Activated naive CD4-positive, alpha-beta T cell (primary cell): Measurements from ENCODE around the gene ZNF79.
A peak's percentile ranks its signal among the peaks of the same experiment; 100 is the strongest.

Experiments
- DNase-seq, 4 experiments: peaks; one replicate each; lab custom pipeline; 2025; lab: John Stamatoyannopoulos, UW

The ZNF79 gene

DNA sequence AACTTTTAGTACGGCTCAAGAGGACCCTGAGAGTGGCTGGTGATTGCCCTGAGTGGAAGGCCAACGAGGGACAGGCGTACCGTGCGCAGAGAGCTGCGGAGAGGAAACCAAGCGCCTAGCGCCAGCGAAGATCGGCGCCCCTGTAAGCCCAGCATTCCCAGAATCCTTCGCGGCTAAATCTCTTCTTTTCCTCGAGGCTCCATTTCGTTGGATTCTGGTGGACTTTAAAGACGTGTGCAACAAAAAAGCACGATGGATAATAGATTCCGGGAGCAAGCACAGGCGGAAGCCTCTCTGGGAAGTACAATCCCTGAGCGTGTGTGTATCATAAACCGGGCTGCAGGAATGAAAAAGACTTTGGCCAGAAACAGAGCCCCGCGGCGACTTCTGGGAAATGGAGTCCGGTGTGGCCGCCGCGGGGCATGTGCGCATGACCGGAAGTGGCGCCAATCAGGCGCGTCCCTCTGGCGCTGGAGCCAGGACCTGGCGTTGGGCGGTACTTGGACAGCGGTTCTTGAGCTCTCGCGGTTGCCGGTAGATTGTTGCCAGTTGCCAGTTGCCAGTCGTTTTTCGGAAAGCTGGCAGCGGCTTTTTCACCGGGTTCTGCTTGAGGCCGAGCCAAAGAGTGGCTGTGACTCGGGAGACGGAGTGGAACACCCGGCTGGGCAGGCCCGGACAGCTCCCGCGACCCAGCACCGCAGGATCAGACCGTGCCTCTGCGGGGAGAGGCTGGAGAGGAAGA, at the start of gene ZNF79:
TSS of gene ZNF79 (plus strand) at position 449 of the 742 bp plus-strand sequence. CDS start 406 bp downstream, outside the sequence.
- peak; percentile 73 to 85 (median 80) for DNase-seq

DNA sequence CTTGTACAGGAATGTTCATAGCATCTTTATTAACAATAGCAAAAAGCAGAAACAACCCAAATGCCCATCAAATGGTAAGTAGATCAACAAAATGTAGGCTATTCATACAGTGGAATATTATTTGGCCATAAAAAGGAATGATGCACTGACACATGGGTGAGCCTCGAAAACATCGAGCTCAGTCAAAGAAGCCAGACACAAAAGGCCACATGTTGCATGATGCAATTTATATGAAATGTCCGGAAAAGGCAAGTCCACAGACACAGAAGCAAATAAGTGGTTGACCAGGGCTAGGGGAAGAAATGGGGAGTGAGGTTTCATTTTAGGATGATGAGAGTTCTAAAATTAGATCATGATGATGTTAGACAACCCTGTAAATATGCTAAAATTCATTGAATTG, 43.7 kb upstream of the ZNF79 start:
- DNase-seq: no peak

DNA sequence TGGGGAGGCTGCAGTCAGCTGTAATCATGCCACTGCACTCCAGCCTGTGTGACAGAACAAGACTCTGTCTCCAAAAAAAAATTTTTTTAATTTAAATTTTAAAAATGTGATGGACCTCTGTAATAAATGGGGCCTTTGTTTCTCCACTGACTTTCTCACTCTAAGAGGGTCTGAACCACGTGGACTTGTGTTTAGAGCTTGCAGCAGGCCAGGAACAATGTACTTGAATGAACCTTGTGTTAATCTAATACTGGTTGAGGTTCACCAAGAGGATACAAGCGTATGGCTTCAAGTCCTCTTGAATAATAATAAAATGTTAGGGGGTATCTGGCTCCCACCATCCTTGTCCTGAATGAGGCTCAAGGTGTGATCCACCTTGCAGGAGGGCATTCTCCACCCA, 41.6 kb upstream of the ZNF79 start:
- no peak for DNase-seq

DNA sequence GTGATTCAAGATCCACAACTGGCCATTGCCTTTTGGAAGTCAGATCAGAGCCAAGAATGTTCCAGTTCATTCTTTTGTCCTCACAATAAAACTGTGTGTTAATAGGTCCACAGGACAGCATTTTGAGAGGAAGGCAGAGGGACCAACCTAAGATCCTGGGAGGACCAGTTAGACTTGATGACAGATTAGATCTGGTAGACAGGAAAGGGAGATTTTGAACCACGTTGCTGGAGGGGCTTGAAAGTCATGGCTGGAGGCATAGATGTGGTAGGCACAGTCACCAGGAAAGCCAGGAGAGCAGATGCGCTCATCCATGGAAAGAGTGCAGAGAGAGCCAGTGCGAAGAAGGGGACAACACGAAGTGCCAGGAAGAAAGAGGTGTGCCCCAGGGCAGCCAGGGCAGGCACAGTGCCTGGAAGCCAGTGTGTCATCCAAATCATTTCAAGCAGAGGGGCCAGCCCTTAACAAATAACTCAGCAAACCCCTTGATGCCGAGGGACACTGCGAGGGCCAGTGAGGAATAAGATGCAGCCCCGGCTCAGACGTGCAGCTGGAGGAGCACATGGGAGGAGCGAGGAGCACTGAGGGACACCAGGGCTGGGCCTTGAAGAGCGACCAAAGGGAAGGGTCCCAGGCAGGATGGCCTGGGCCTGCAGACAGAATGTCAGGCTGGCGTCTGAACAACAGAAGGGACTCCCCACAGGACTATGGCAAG, 40.0 kb upstream of the ZNF79 start:
- DNase-seq: no peak

DNA sequence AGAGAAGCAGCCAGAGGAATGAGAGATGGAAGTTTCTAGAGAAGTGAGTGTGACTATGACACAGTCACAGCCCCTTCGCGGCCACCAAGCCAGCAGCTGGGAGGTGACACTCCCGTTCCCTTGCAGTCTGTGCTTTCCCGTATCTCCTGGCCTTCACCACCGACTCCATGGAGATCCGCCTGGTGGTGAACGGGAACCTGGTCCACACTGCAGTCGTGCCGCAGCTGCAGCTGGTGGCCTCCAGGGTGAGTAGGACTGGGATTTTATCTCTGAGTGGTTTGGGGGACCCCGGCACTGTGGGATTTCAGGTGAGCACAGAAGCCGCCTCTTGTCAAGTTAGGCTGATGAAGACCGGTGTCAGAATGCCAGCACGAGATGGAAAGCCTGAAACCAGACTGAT, 39.3 kb upstream of the ZNF79 start:
- no peak for DNase-seq

DNA sequence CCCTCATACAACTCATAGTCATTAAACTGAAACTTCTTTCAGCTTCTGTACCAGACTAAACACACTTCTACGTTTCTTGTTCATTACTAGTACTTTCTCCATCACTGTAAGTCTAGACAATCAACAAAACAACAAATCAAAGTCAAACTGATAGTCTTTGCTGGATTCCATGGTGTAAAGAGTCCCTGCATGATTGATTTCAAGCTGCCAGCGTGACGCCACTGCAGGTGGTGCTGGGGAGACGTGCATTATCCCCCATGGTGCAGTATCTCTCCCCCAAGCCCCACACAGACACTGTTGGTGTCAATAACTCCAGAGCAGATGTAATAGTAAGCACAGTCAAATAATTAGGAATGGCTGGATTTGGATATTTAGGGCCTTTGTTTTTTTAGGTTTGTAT, 37.9 kb upstream of the ZNF79 start:
- no peak for DNase-seq

DNA sequence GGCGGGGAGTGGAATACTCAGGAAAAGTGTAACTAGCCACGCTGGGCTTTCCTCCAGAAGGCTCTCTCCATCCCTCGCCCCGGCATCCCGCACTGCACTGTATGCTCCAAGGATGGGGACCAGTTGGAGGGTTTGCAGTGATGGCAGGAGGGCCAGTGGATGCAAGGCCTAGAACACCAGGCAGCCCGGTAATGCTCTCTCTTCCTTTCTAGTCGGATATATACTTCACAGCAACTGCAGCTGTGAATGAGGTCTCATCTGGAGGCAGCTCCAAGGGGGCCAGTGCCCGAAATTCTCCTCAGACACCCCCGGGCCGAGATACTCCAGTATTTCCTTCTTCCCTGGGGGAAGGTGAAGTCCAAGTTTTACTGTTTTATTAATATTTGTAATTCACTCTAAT, 37.2 kb upstream of the ZNF79 start:
- DNase-seq: no peak

DNA sequence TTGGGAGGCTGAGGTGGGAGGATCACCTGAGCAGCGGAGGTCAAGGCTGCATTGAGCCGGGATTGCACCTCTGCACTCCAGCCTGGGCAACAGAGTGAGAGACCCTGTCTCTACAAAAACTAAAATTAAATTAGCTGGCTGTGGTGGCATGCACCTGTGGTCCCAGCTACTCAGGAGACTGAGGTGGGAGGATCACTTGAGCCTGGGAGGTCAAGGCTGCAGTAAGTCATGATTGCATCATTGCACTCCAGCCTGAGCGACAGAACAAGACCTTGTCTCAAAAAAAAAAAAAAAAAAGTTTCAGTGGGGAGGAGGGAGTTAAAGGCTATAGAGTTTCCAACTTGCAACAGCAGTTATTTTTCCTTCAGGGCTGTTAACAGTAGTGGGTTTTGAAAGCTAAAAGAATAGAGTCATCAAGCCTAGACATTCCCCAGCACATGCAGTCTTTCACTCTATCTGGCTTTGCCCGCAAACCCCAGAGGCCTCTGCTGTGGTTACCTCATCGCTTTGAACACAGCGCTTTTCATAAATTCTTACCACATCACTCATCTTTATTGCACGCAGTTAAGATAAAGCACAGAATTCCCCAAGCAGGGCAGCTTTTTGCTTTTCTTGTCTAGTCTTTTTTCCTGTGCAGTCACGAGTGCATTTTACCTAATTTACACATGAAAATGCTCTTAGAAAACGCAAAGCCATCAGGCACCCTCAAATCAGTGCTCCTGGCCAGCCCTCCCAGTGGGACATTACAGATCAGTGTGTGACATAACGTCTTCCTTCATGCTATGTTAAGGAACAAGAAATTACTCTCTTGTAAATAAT, 35.9 kb upstream of the ZNF79 start:
- peak; percentile 20 to 73 (median 60) for DNase-seq

DNA sequence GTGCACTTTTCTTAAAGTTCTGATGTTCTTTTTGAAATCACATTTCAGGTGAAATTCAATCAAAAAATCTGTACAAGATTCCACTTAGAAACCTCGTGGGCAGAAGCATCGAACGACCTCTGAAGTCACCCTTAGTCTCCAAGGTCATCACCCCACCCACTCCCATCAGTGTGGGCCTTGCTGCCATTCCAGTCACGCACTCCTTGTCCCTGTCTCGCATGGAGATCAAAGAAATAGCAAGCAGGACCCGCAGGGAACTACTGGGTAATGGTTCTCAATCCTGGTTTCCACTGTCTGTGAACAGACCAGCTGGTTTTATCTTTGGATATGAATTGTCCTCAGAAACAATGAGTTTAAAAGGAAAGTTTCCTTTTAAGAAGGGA, 35.3 kb upstream of the ZNF79 start:
- DNase-seq: no peak

DNA sequence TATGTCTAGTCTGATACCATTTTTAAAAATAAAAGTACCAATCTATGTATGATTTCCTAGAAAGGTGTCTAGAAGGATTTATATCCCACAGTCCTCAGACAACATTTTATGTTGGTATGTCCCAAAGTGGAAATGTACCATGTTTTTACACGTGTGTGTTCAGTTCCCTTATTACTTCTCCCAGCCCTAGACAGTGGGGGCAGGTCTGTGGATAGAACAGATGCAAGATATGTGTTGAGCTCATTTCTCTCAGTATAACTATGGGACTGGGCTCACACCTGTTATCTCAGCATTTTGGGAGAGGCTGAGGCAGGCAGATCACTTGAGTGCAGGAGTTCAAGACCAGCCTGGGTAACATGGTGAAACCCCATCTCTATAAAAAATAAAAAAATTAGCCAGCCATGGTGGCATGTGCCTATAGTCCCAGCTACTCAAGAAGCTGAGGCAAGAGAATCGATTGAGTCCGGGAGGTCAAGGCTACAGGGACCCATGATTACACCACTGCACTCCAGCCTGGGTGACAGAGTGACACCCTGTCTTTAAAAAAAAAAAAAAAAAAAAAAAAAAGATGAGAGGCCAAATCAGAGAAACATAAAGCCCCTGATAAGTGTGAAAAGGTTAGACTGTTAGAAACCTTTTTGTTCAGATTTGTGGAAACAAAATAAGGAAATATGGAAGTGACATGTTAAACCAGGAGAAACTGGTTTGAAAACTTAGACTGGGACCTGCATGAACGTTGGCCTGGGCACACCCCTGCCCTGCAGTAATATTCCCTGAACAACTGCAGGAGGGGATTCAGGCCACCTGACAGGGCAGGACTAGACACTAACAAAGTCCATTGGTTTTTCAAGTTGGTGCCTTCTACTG, 34.6 kb upstream of the ZNF79 start:
- no peak for DNase-seq

DNA sequence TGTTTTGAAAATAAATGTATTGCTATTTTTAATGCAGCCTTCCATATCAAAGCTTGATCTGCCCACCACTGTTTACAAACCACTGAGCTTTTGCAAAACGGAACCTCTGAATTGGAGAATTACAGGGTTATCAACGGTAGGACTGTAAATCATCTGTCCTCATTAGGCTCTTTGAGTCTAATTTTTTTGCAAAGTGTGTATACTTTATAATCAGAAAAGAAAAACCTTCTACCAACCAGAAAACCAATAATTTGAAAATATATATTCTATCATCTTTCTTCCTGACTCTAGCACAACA, 34.0 kb upstream of the ZNF79 start:
- DNase-seq: no peak

DNA sequence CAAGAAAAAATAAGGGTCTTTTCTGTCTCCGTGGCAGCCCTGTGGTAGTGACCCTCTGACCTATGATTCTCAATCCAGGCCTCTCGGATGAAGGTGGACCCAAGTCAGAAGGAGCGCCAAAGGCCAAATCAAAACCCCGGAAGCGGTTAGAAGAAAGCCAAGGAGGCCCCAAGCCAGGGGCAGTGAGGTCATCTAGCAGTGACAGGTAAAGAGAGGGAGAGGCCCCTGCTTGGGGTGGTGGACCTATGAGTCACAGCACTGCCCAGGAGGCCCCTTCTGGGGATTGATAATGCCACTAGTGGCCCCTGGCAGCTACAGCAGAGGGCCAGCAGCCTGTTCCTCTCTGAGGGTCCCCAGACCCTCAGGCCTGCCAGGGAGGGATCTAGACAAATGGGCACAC, 33.6 kb upstream of the ZNF79 start:
- no peak for DNase-seq

DNA sequence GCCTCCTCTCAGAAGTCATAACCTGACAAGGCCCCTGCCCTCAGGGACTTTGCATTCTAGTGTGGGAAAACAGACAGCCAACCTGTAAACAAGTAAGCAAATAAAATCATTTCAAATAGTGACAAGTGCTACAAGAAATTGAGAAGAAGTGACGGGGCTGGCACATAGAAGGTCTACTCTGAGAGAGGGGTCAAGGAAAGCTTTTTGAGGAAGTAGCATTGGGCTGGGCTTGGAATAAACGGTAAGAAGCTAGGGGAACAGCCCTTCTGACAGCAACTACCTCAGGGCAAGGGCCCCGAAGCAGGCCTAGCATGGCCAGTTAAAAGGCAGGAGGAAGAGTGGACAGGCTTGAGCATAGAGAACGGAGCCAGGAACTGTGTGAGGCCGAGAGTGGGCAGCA, 32.0 kb upstream of the ZNF79 start:
- DNase-seq: no peak

DNA sequence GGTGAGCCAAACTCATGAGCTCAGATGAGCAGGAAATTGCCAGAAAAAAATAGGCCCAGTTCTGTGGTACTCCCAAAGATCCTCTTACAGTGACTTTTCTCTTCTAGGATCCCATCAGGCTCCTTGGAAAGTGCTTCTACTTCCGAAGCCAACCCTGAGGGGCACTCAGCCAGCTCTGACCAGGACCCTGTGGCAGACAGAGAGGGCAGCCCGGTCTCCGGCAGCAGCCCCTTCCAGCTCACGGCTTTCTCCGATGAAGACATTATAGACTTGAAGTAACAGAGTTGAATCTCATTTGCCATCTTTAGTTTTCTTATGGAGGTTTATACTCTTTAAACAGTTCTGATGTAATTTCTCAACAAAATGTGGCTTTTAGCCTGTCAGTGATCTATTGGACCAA, 31.2 kb upstream of the ZNF79 start:
- no peak for DNase-seq

DNA sequence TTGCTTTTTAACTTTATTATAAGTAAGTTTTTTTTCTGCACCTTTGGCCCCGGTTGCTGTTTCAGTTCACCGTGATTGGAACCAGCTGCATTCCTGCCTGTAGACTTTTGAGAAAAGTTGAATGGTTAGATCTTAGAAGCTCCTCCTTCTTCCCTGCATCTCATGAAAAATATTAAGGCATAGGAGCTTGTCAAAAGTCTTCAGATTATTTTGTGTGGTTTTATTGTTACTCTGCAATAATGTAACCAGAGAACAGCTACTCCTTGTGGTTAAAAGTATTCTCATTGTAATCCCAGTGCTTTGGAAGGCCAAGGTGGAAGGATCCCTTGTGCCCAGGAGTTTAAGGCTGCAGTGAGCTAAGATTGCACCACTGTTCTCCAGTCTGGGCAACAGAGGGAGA, 30.5 kb upstream of the ZNF79 start:
- DNase-seq: no peak

DNA sequence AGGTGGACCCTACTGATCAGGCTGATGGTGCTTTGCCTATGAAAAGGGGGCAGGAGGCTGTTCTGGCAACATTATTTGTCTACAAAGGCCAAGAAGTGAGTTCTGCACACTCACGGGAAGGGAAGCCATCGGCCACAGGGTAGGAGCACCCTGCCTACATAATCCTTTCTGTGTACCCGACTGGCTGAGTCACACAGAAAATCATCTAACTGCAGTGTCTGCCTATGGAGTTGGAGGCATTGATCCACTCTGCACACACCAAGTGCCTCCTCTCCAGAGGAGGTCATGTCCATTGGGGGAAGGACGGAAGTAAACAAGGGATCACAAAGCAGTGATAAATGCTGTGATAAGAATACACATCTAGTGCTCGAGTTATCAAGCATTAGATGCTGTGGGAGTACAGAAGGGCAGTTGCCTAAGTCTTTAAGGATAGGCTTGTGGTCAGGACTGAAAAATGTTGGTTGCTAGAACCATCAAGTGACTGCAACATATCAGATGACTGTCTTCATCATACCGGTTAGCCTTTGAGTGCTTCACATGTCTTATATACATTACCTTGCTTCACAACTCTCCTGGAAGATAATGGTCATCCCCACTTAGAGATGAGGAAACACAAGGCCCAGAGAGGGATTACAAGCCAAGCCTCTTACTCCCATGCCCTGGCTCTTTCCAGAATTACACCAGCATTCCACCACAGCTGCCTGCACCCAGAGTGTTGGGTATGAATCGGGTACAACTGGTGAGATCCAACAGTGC, 28.5 kb upstream of the ZNF79 start:
- no peak for DNase-seq

DNA sequence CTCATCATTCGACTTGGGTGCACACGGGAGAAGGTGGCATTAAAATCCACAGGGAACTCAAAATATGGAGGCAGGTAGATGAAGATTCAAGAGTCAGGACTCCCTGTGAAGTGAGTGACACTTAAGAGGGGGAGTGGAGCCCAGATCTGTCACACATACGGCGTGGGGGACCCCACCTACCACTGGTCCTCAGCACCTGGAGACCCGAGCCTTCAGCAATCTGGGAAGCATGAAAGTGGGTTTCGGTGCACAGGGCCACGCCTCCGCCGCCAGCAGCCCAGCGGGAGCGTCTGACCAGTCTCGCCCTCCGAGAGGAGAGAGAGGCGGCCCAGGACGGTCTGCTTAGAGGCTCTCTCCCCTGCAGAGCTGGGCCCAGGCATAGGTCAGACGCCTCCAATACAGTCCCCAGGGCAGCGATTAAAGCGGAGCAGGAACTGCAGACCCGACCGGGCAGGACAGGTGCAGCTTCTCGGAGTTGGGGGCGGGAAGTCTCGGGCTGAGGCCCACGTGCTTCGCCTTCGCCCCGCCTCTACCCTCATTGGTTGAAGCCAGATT, 27.9 kb upstream of the ZNF79 start:
- no peak for DNase-seq

DNA sequence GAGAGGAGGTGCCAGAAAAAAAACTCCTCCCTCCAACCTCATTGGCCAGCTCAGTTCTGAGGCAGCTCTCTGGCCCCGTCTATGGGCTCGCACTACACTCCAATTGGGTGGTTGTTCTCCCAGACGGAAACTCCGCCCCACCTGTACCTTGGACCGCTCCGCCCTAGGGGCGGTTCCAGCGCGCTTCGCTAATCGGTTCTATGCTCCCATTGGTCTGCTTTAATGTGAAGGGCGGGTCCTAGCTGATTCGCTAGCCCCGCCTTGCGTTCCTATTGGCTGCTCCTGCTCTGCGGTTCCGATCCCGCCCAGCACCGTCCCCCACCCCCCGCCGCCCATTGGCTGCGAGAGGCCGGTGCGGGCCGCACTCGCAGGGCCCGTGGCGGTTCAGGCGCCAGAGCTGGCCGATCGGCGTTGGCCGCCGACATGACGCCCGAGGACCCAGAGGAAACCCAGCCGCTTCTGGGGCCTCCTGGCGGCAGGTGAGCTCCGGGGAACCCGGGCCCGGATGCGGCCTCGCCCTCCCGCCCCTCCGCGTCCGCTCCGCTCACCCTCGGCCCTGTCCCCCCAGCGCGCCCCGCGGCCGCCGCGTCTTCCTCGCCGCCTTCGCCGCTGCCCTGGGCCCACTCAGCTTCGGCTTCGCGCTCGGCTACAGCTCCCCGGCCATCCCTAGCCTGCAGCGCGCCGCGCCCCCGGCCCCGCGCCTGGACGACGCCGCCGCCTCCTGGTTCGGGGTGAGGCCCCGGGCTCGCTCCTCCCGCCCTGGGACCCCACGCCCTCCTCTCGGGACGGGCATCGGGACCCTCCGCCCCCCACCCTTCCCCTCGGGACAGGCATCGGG, 27.2 kb upstream of the ZNF79 start, which contains the start of gene SLC2A8:
TSS of gene SLC2A8 (plus strand) at position 362 of the 838 bp plus-strand sequence. CDS start at position 424, 62 bp downstream.
- DNase-seq: peak; percentile 28 to 35 (median 32)

DNA sequence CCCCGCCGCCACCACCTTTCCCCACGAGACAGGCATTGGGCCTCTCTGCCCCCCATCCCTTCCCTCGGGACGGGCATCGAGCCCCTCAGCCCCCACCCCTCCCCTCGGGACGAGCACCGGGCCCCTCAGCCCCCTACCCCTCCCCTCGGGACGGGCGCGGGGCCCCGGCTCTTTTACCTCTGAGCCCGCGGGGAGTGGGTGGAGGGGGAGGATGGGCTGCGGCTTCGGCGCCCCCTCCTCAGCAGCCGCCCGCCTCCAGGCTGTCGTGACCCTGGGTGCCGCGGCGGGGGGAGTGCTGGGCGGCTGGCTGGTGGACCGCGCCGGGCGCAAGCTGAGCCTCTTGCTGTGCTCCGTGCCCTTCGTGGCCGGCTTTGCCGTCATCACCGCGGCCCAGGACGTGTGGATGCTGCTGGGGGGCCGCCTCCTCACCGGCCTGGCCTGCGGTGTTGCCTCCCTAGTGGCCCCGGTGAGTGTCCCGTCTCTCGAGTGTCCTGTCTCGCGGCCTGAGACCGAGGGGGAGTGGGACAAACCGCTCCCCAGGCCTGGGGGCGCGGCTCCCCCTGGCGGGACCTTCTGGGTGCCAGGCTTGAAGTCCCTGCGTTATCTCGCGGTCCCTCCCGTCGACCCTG, 26.4 kb upstream of the ZNF79 start:
- DNase-seq: no peak

DNA sequence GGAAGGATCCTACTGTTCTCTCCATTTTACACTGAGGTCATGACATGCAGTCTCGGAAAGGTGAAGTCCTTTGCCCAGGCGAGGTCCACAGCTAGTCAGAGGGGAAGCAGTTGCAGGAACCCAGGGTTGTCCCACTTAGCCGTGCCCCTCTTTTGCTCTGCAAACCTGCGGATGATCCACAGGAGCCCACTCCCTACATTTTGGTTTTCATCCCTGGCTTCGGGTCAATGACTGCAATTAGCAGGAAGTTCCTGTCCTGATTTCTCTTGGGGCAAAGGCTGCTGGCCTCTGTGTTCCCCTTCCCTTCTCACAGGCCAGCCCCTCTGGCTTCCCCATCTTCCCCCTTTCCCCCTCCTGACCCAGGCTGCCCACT, 25.9 kb upstream of the ZNF79 start:
- DNase-seq: no peak
